CD4-positive, alpha-beta T cell (primary cell): ENCODE data around the gene TTYH3. TPM values are rescaled to one million over a fixed set of nuclear protein-coding genes. Genes with fewer than 3 reads are reported as not detected.

Source experiments
- ATAC-seq: fragments of 200-7000 bp; cut with Tn5 transposase; one replicate; pipeline ENCODE4 v1.10.0; 2022; ENCODE audit warnings: mild to moderate bottlenecking; ENCODE audit not compliant: poor library complexity
- CTCF ChIA-PET: fragments of 350-600 bp; sonication (Branson Sonifier 250); formaldehyde crosslinking; loops from one replicate; lab custom pipeline; 2021; ENCODE audit warnings: antibody characterized with exemption, inconsistent platforms; lab: Charles Lee
- POLR2A ChIA-PET: fragments of 350-600 bp; sonication (Branson Sonifier 250); formaldehyde crosslinking; loops from one replicate; lab custom pipeline; 2021; ENCODE audit warnings: antibody characterized with exemption, inconsistent platforms; lab: Charles Lee
- DNase-seq, 14 experiments: peaks; one replicate each; pipeline ENCODE4 v3.0.0-alpha.2; 2013 to 2020; ENCODE audit warnings: mixed read lengths in 2 of 14
- H3K27ac ChIP-seq, 2 donors: one replicate each; pipeline versions ENCODE4 v1.5.1 to v1.7.0; 2013; ENCODE audit warnings: low read length in 2 of 2, low read depth in 1 of 2, mild to moderate bottlenecking in 1 of 2
- H3K27me3 ChIP-seq, 2 experiments: 1 replicate in 1 of 2; 2 replicates in 1 of 2; pipeline versions ENCODE4 v1.6.1 to v1.7.0; 2013; ENCODE audit warnings: low read length in 2 of 2, control low read depth in 1 of 2, mild to moderate bottlenecking in 1 of 2, moderate library complexity in 1 of 2; ENCODE audit not compliant: insufficient read depth in 2 of 2, control insufficient read depth in 1 of 2
- H3K36me3 ChIP-seq: one replicate; pipeline ENCODE4 v1.6.1; 2013; ENCODE audit warnings: low read length, control low read depth; ENCODE audit not compliant: insufficient read depth
- H3K4me1 ChIP-seq: one replicate; pipeline ENCODE4 v1.6.1; 2013; ENCODE audit warnings: low read length, control low read depth; ENCODE audit not compliant: insufficient read depth
- H3K4me3 ChIP-seq: one replicate; pipeline ENCODE4 v1.5.1; 2013; ENCODE audit warnings: mild to moderate bottlenecking, low read length, moderate library complexity
- H3K9me3 ChIP-seq, 2 experiments: 1 replicate in 1 of 2; 2 replicates in 1 of 2; pipeline versions ENCODE4 v1.6.1 to v1.7.0; 2013; ENCODE audit warnings: low read length in 2 of 2, mild to moderate bottlenecking in 2 of 2, control low read depth in 1 of 2, moderate library complexity in 1 of 2; ENCODE audit not compliant: control insufficient read depth in 1 of 2, insufficient read depth in 1 of 2
- H3K27ac Mint-ChIP-seq: one replicate; pipeline ENCODE4 v1.8.0; 2020; ENCODE audit warnings: mixed read lengths
- H3K27me3 Mint-ChIP-seq: one replicate; pipeline ENCODE4 v1.8.0; 2021; ENCODE audit warnings: mixed read lengths
- H3K36me3 Mint-ChIP-seq: one replicate; pipeline ENCODE4 v1.8.0; 2021; ENCODE audit warnings: low read depth, mixed read lengths
- H3K4me1 Mint-ChIP-seq: one replicate; pipeline ENCODE4 v1.8.0; 2021; ENCODE audit warnings: low read depth, mixed read lengths
- H3K4me3 Mint-ChIP-seq: one replicate; pipeline ENCODE4 v1.8.0; 2020; ENCODE audit warnings: mild to moderate bottlenecking, mixed read lengths
- H3K9me3 Mint-ChIP-seq: one replicate; pipeline ENCODE4 v1.8.0; 2020; ENCODE audit warnings: mixed read lengths
- intact Hi-C, 2 experiments: fragments of 100-400 bp; cut with DNase I in 1 of 2; cut with micrococcal nuclease in 1 of 2; formaldehyde crosslinking; loops; one replicate each; pipeline versions ENCODE4 v1.15.1 to v1.9.0; 2023 to 2025; cut with DNase I, micrococcal nuclease
- total RNA-seq, 174 experiments: library from RNA in 2 of 174; stranded (reverse) in 2 of 174; gene quantifications; one replicate each; pipeline ENCODE4 v1.2.3 and lab custom pipeline; 2021 to 2026
- TF ChIP-seq, protein P1 (sequence below): fragments of 200-600 bp; IDR thresholded peaks from one replicate; pipeline ENCODE4 v1.8.0; 2022; ENCODE audit warnings: antibody characterized with exemption, mild to moderate bottlenecking

TTYH3 gene
- total RNA-seq, 2 experiments from 2014 or later, result 7.9 to 9.3 TPM

DNA sequence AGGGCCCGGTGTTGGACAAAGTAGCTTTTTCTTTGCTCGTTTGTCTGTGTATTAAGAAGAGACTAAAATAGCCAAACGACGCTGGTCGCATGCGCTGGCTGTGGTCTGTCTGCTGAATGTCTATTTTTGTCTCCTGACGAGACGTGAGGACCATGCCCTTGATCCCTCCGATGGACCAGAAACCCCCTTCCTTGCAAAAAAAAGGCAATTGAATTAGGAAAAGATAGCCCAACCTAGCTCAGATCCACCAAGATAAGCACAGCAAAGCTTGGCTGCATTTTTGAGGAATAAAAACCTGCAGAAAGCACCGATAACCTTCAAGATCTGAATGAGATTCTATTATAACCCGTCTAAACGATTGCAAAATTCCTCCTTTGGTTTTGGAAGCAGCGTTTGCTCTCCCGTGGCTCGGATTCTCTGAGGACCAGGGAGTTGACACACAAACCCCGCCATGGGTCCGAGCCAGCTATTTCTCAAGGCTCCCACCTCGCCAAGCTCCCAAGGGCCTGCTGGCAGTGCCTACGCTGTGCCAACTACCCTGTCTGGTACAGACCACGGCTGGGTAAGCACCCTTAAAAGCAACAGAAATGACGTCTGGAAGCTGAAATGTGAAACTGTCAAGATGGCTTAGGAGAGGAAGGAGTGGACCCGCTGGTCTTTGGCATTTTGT, 17.7 kb upstream of the TTYH3 start:
- H3K27me3 Mint-ChIP-seq, result no peaks in the 10 kb centered on the region
- Histone ChIP-seq H3K36me3 (no peaks in the 10 kb centered on the region), H3K4me1 (peaks cover 5% of the 10 kb centered on the region), H3K27ac (no peak overlapping the region), H3K4me3 (no peak overlapping the region), H3K9me3 (no peaks in the 10 kb centered on the region), H3K27me3 (no peaks in the 10 kb centered on the region)
- CTCF ChIA-PET, result no interaction called here
- H3K27ac Mint-ChIP-seq, result no peak overlapping the region
- POLR2A ChIA-PET, result no interaction called here
- ATAC-seq, result no peak
- no peak overlapping the region for H3K4me3 Mint-ChIP-seq
- intact Hi-C loops, result loop anchor here in 1 of 2 experiments (5.0 kb wide), 1 partner anchor 43 kb away; no protein-coding TSS in a partner anchor
- no peak for DNase-seq
- no peaks in the 10 kb centered on the region for H3K36me3 Mint-ChIP-seq
- TF ChIP-seq, protein P1, sequence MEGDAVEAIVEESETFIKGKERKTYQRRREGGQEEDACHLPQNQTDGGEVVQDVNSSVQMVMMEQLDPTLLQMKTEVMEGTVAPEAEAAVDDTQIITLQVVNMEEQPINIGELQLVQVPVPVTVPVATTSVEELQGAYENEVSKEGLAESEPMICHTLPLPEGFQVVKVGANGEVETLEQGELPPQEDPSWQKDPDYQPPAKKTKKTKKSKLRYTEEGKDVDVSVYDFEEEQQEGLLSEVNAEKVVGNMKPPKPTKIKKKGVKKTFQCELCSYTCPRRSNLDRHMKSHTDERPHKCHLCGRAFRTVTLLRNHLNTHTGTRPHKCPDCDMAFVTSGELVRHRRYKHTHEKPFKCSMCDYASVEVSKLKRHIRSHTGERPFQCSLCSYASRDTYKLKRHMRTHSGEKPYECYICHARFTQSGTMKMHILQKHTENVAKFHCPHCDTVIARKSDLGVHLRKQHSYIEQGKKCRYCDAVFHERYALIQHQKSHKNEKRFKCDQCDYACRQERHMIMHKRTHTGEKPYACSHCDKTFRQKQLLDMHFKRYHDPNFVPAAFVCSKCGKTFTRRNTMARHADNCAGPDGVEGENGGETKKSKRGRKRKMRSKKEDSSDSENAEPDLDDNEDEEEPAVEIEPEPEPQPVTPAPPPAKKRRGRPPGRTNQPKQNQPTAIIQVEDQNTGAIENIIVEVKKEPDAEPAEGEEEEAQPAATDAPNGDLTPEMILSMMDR, result no peak
- H3K4me1 Mint-ChIP-seq, result peaks cover 1% of the 10 kb centered on the region
- H3K9me3 Mint-ChIP-seq, result no peaks in the 10 kb centered on the region

GRCh38 chr7:2614631-2615330, 17.0 kb upstream of the TTYH3 start:
- Mint-ChIP-seq H3K4me1 (no peaks in the 10 kb centered on the region), H3K9me3 (no peaks in the 10 kb centered on the region), H3K27ac (no peak overlapping the region), H3K36me3 (no peaks in the 10 kb centered on the region), H3K4me3 (no peak overlapping the region), H3K27me3 (no peaks in the 10 kb centered on the region)
- ChIA-PET POLR2A (no interaction called here), CTCF (no interaction called here)
- Histone ChIP-seq H3K4me1 (no peaks in the 10 kb centered on the region), H3K9me3 (no peaks in the 10 kb centered on the region), H3K27ac (no peak overlapping the region), H3K4me3 (no peak overlapping the region), H3K27me3 (no peaks in the 10 kb centered on the region), H3K36me3 (no peaks in the 10 kb centered on the region)
- ATAC-seq (no peak), DNase-seq (no peak)
- intact Hi-C loops, result loop anchor here in 1 of 2 experiments (5.0 kb wide), 1 partner anchor 43 kb away; no protein-coding TSS in a partner anchor
- TF ChIP-seq, protein P1, result no peak

DNA sequence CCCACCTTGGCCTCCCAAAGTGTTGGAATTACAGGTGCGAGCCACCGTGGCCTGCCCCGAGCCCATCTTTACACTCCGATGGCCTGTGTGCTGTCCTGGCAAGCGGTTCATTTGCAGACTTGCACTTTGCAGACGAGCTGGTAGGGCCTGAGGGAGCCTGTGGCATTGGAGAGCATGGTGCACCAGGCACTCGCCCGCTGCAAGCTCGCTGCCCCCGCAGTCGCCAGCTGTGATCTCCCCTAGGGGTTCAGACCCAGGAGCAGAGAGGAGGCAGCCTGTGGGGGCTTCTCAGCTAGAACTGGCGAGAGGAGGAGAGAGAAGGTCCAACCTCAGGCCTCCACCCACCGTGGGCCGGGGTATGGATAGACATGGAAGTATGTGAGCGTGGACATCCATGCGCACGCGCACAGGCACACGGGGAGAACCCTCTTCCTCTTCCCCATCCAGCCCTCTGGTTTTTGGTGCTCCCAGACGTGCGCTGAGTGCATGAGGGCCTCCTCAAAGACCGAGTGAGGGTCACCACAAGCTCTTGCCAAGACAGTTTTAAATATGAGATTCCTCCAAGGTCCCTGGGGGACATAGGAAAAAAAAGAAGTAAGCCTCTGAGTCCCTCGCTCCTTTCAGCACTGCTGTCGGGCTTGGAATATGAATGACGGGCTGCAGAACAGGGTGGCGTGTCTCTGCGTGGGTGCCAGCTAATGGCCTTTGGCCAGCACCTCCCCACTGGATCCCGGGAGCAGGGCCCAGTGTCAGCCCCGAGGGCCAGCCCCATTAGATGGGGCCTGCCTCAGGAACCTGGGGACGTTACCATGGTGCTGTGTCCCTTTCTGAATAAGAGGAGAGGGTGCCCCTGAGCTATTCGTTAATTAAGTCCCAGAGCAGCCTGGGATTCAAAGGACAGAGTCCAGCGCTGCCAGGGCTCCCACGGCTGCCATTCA, 15.1 kb upstream of the TTYH3 start:
- H3K36me3 ChIP-seq, result no peaks in the 10 kb centered on the region
- H3K27me3 Mint-ChIP-seq, result no peaks in the 10 kb centered on the region
- no peaks in the 10 kb centered on the region for H3K36me3 Mint-ChIP-seq
- no peak overlapping the region for H3K4me3 ChIP-seq
- H3K4me3 Mint-ChIP-seq, result no peak overlapping the region
- no peaks in the 10 kb centered on the region for H3K4me1 Mint-ChIP-seq
- ATAC-seq, result no peak
- CTCF ChIA-PET, result interaction anchor here (0.8 kb wide), 1 partner anchor 87 kb away, joined by 3 read pairs; no protein-coding TSS in a partner anchor
- POLR2A ChIA-PET, result no interaction called here
- H3K9me3 ChIP-seq, result no peaks in the 10 kb centered on the region
- H3K27me3 ChIP-seq, result no peaks in the 10 kb centered on the region
- intact Hi-C loops, result no loop called here
- no peak for DNase-seq
- TF ChIP-seq, protein P1, result no peak
- no peaks in the 10 kb centered on the region for H3K9me3 Mint-ChIP-seq
- H3K27ac Mint-ChIP-seq, result no peak overlapping the region
- H3K27ac ChIP-seq, result no peak overlapping the region
- no peaks in the 10 kb centered on the region for H3K4me1 ChIP-seq
